ENCODE measurements around the gene RPP14. TPM values are rescaled to one million over a fixed set of nuclear protein-coding genes. Genes with fewer than 3 reads are reported as not detected.
"Not testable (repeated sequence)": the region's sequence is repeated elsewhere in the genome, so short reads cannot be mapped to it uniquely, and the experiment has no call there.

Gene RPP14
- total RNA-seq, 3 donors from 2014 or later = 18.9 to 24.7 (median 22.3) TPM

GRCh38 chr3:58334013-58334321, 27.9 kb downstream of the RPP14 start:
- Histone ChIP-seq H3K9me3 (no peaks in the 10 kb centered on the region), H3K4me1 (ENCODE audit: low read depth) (peaks cover 5% of the 10 kb centered on the region), H3K4me3 (no peak overlapping the region), H3K36me3 (ENCODE audit: low read depth) (no peaks in the 10 kb centered on the region)
- TF ChIP-seq CTCF (IDR thresholded peaks at IDR 0.05) = no peak
- ATAC-seq (no peak), DNase-seq (no peak)
- intact Hi-C loops (cut with DNase I, micrococcal nuclease) = no loop called here

DNA sequence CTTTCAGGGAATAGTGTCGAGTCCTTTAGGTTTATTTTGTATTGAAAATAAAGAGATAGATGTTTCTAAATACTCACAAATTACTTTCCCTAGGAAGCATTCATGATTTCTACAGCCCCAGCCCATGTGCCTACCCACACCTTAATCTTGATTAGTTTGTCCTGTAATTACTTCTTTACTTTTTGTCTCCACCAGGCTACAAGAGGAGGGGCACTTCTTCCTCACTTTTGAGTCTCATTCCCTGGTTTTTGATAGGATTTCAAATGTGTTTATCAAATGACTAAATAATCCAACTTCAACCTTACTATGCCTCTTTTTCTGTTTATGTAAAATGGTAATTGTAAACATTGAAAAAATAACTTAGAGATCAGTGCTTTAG, 28.4 kb downstream of the RPP14 start:
- ATAC-seq = no peak
- Histone ChIP-seq H3K36me3 (ENCODE audit: low read depth) (no peaks in the 10 kb centered on the region), H3K9me3 (no peaks in the 10 kb centered on the region), H3K4me3 (no peak overlapping the region), H3K4me1 (ENCODE audit: low read depth) (peaks cover 5% of the 10 kb centered on the region)
- TF ChIP-seq CTCF (IDR thresholded peaks at IDR 0.05) = no peak
- no peak for DNase-seq
- intact Hi-C loops (cut with DNase I, micrococcal nuclease) = no loop called here

DNA sequence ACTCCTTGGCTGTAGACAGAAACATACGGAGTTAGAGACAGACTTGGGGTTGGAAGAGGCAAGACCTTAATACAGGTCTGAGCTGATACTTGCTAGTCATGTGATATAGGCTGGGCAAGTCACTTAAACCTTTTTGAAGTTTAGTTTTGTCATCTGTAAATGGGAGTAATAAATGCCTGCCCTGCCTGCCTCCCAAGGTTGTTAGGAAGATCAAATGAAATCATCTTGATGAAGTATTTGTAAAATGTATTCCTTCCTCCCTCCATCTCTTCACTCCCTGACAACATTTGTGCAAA, 29.6 kb downstream of the RPP14 start:
- no peak for TF ChIP-seq CTCF (IDR thresholded peaks at IDR 0.05)
- H3K9me3 ChIP-seq = no peaks in the 10 kb centered on the region
- H3K4me3 ChIP-seq = no peak overlapping the region
- intact Hi-C loops (cut with DNase I, micrococcal nuclease) = no loop called here
- no peak for DNase-seq
- no peak for ATAC-seq
- no peaks in the 10 kb centered on the region for H3K36me3 ChIP-seq (ENCODE audit: low read depth)
- peaks cover 5% of the 10 kb centered on the region for H3K4me1 ChIP-seq (ENCODE audit: low read depth)

GRCh38 chr3:58336135-58336882, 30.3 kb downstream of the RPP14 start:
- no peak for TF ChIP-seq CTCF (IDR thresholded peaks at IDR 0.05)
- no peak overlapping the region for H3K4me3 ChIP-seq
- peaks cover 5% of the 10 kb centered on the region for H3K4me1 ChIP-seq (ENCODE audit: low read depth)
- H3K9me3 ChIP-seq = no peaks in the 10 kb centered on the region
- DNase-seq (no peak), ATAC-seq (no peak)
- intact Hi-C loops (cut with DNase I, micrococcal nuclease) = no loop called here
- H3K36me3 ChIP-seq (ENCODE audit: low read depth) = no peaks in the 10 kb centered on the region

DNA sequence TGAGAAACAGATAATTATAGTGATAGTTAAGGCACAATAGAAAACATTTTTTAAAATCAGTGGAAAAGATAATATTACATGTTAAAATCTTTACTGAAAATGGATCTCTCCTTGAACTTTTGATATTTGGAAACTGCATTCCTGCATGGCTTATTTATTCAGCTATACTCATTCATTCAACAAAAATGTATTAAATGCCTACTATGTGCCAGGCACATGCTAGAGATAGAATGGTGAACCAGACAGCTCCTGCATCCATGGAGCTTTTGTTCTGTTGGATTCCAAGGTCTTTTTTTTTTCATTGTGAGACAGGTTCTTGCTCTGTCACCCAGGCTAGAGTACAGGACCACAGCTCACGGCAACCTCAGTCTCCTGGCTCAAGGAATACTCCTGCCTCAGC, 31.1 kb downstream of the RPP14 start:
- Histone ChIP-seq H3K9me3 (no peaks in the 10 kb centered on the region), H3K4me3 (no peak overlapping the region), H3K36me3 (ENCODE audit: low read depth) (no peaks in the 10 kb centered on the region), H3K4me1 (ENCODE audit: low read depth) (peaks cover 4% of the 10 kb centered on the region)
- no peak for ATAC-seq
- intact Hi-C loops (cut with DNase I, micrococcal nuclease) = no loop called here
- no peak for DNase-seq
- no peak for TF ChIP-seq CTCF (IDR thresholded peaks at IDR 0.05)

DNA sequence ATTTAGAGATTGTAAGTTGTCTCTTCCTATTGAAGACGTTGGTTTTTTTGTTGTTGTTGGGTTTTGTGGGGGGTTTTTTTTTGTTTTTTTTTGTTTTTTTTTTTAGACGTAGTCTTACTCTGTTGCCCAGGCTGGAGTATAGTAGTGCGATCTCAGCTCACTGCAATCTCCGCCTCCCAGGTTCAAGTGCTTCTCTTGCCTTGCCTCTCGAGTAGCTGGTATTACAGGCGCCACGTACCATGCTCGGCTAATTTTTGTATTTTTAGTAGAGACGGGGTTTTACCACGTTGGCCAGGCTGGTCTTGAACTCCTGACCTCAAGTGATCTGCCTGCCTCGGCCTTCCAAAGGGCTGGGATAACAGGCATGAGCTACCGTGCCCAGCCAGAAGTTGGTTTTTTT, 33.1 kb downstream of the RPP14 start:
- ATAC-seq; DNase-seq; H3K36me3 ChIP-seq (ENCODE audit: low read depth); H3K4me3 ChIP-seq; intact Hi-C loops (cut with DNase I, micrococcal nuclease); H3K4me1 ChIP-seq (ENCODE audit: low read depth); H3K9me3 ChIP-seq: not testable (repeated sequence)
